ENCODE data around the gene PLXNA4. TPM values are rescaled to one million over a fixed set of nuclear protein-coding genes. Genes with fewer than 3 reads are reported as not detected.

Gene PLXNA4
- total and polyA plus RNA-seq, 2 donors (not counting 1 experiment from before 2014, with no cell fraction given) = not detected

DNA sequence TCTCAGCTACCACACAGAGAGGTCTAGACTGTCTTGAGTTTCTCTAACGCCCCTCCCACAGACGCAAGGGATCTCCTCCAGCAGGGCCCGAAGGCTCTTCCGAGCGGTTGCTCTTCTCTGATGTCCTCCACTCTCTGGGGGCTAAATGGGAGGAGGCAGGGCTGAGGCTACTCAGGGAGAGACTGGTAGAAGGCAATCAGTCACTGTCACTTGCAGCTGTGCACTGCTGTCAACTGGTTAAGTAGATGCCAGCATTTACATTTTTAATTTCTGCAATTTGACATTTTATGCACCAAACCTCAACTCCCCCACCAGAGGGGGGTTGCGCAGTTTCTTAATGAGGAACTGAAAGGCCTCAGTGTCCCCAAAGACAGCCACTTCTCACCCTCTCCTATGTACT is 442.8 kb downstream of the PLXNA4 start:
- no peaks in the 10 kb centered on the region for H3K79me2 ChIP-seq (ENCODE audit: control insufficient read depth, insufficient read depth, low read length)
- no peaks in the 10 kb centered on the region for H3K4me1 ChIP-seq (ENCODE audit: control insufficient read depth in 2 of 2, insufficient read depth in 2 of 2, low read length in 2 of 2)
- ATAC-seq (ENCODE audit: low read depth) (no peak), DNase-seq (no peak)
- no peaks in the 10 kb centered on the region for H3K27me3 ChIP-seq (replicated peaks in 1 of 4; ENCODE audit: control extremely low read depth in 1 of 4, control insufficient read depth in 3 of 4, insufficient read depth in 4 of 4, low read length in 3 of 4)
- no peaks in the 10 kb centered on the region for H4K20me1 ChIP-seq (ENCODE audit: control insufficient read depth, insufficient read depth, low read length, poor library complexity, severe bottlenecking)
- no peaks in the 10 kb centered on the region for H3K4me1 Mint-ChIP-seq
- POLR2A ChIA-PET = no interaction called here
- H3K27ac ChIP-seq (ENCODE audit: low read length in 2 of 2) = no peak overlapping the region
- peaks cover 2% of the 10 kb centered on the region for H3K27me3 Mint-ChIP-seq
- intact Hi-C loops (cut with micrococcal nuclease) = no loop called here
- TF ChIP-seq EZH2 (IDR thresholded peaks at IDR 0.05; ENCODE audit: borderline replicate concordance, insufficient read depth, low read depth, low read length, poor library complexity, severe bottlenecking) (no peak), CTCF (IDR thresholded peaks at IDR 0.05) (no peak)
- 93% methylated on average over 5 of the region's 6 CpGs for WGBS (ENCODE audit: insufficient coverage)
- no peak overlapping the region for H3K9ac ChIP-seq (ENCODE audit: low read length)
- no peak overlapping the region for H3K4me3 Mint-ChIP-seq
- H3K36me3 ChIP-seq (replicated peaks in 1 of 2; ENCODE audit: control extremely low read depth in 1 of 2, control insufficient read depth in 1 of 2, extremely low read depth in 1 of 2, insufficient read depth in 2 of 2, low read length in 1 of 2) = no peaks in the 10 kb centered on the region
- H3K4me2 ChIP-seq (replicated peaks; ENCODE audit: low read depth, low read length, poor library complexity, severe bottlenecking) = no peak overlapping the region
- no peak overlapping the region for H2AFZ ChIP-seq (ENCODE audit: insufficient read depth, low read depth, low read length, poor library complexity, severe bottlenecking)
- no peak overlapping the region for H3K27ac Mint-ChIP-seq
- CTCF ChIA-PET = no interaction called here
- H3K4me3 ChIP-seq (ENCODE audit: control extremely low read depth in 1 of 5, extremely low read depth in 1 of 5, insufficient read depth in 1 of 5, low read depth in 2 of 5, low read length in 4 of 5) = no peak overlapping the region
- no peaks in the 10 kb centered on the region for H3K9me3 Mint-ChIP-seq (ENCODE audit: insufficient read depth)
- H3K9me3 ChIP-seq (ENCODE audit: control extremely low read depth in 1 of 3, control insufficient read depth in 2 of 3, insufficient read depth in 1 of 3, low read length in 2 of 3) = peaks cover 0 to 13% (median 0%) of the 10 kb centered on the region in 3 donors

DNA sequence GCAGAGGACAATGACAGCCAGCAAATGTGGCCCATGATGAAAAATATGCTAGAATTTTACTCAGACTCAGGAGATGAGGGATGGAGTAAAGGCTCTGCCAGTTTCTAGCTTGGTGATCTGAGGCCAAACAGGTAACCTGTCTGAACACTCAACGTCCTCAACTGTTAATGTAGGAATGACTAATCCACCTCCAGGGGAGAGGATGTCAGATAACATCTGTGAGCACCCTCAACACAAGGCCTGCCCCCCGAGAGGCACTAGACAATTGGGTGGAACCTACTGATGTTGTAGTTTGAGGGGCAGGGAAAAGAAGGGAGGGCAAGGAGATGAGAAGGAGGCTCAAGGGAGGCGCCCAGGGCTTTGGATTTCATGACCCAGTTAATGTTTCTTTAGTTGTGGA is 445.1 kb downstream of the PLXNA4 start:
- TF ChIP-seq EZH2 (IDR thresholded peaks at IDR 0.05; ENCODE audit: borderline replicate concordance, insufficient read depth, low read depth, low read length, poor library complexity, severe bottlenecking) (no peak), CTCF (IDR thresholded peaks at IDR 0.05) (no peak)
- Histone ChIP-seq H3K4me1 (ENCODE audit: control insufficient read depth in 2 of 2, insufficient read depth in 2 of 2, low read length in 2 of 2) (no peaks in the 10 kb centered on the region), H3K4me2 (replicated peaks; ENCODE audit: low read depth, low read length, poor library complexity, severe bottlenecking) (no peak overlapping the region), H3K36me3 (replicated peaks in 1 of 2; ENCODE audit: control extremely low read depth in 1 of 2, control insufficient read depth in 1 of 2, extremely low read depth in 1 of 2, insufficient read depth in 2 of 2, low read length in 1 of 2) (no peaks in the 10 kb centered on the region), H4K20me1 (ENCODE audit: control insufficient read depth, insufficient read depth, low read length, poor library complexity, severe bottlenecking) (no peaks in the 10 kb centered on the region), H3K27ac (ENCODE audit: low read length in 2 of 2) (no peak overlapping the region), H2AFZ (ENCODE audit: insufficient read depth, low read depth, low read length, poor library complexity, severe bottlenecking) (no peak overlapping the region), H3K9me3 (ENCODE audit: control extremely low read depth in 1 of 3, control insufficient read depth in 2 of 3, insufficient read depth in 1 of 3, low read length in 2 of 3) (peaks cover 0 to 13% (median 0%) of the 10 kb centered on the region in 3 donors), H3K27me3 (replicated peaks in 1 of 4; ENCODE audit: control extremely low read depth in 1 of 4, control insufficient read depth in 3 of 4, insufficient read depth in 4 of 4, low read length in 3 of 4) (no peaks in the 10 kb centered on the region), H3K9ac (ENCODE audit: low read length) (no peak overlapping the region), H3K4me3 (ENCODE audit: control extremely low read depth in 1 of 5, extremely low read depth in 1 of 5, insufficient read depth in 1 of 5, low read depth in 2 of 5, low read length in 4 of 5) (no peak overlapping the region), H3K79me2 (ENCODE audit: control insufficient read depth, insufficient read depth, low read length) (no peaks in the 10 kb centered on the region)
- DNase-seq (no peak), ATAC-seq (ENCODE audit: low read depth) (no peak)
- ChIA-PET CTCF (no interaction called here), POLR2A (interaction anchor here (0.6 kb wide), 1 partner anchor 46 kb away, joined by 3 read pairs; no protein-coding TSS in a partner anchor)
- no peaks in the 10 kb centered on the region for H3K9me3 Mint-ChIP-seq (ENCODE audit: insufficient read depth)
- 82% methylated on average over 2 of the region's 3 CpGs for WGBS (ENCODE audit: insufficient coverage)
- H3K4me1 Mint-ChIP-seq = no peaks in the 10 kb centered on the region
- no peak overlapping the region for H3K4me3 Mint-ChIP-seq
- intact Hi-C loops (cut with micrococcal nuclease) = no loop called here
- no peak overlapping the region for H3K27ac Mint-ChIP-seq
- no peaks in the 10 kb centered on the region for H3K27me3 Mint-ChIP-seq

Data from B cell (primary cell).